NCI-H510A treated with DMSO at 0.1 percent for 48 hours (cell line): Measurements from ENCODE around the gene RIC8B.
"Not testable (repeated sequence)": the region's sequence is repeated elsewhere in the genome, so short reads cannot be mapped to it uniquely, and the experiment has no call there.

Experiments
- DNase-seq: peaks from one replicate; lab custom pipeline; 2025; lab: John Stamatoyannopoulos, UW

Gene RIC8B, protein sequence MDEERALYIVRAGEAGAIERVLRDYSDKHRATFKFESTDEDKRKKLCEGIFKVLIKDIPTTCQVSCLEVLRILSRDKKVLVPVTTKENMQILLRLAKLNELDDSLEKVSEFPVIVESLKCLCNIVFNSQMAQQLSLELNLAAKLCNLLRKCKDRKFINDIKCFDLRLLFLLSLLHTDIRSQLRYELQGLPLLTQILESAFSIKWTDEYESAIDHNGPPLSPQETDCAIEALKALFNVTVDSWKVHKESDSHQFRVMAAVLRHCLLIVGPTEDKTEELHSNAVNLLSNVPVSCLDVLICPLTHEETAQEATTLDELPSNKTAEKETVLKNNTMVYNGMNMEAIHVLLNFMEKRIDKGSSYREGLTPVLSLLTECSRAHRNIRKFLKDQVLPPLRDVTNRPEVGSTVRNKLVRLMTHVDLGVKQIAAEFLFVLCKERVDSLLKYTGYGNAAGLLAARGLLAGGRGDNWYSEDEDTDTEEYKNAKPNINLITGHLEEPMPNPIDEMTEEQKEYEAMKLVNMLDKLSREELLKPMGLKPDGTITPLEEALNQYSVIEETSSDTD

GRCh38 chr12:106774005-106774807, at the start of gene RIC8B:
Gene RIC8B, plus strand, starts transcription at chr12:106774682. Its CDS starts 64 bp downstream, at chr12:106774746.
- DNase-seq = peak; percentile 97

- DNase-seq = no peak
Observed at GRCh38 chr12:106724934-106725333, 49.5 kb upstream of the RIC8B start.

DNA sequence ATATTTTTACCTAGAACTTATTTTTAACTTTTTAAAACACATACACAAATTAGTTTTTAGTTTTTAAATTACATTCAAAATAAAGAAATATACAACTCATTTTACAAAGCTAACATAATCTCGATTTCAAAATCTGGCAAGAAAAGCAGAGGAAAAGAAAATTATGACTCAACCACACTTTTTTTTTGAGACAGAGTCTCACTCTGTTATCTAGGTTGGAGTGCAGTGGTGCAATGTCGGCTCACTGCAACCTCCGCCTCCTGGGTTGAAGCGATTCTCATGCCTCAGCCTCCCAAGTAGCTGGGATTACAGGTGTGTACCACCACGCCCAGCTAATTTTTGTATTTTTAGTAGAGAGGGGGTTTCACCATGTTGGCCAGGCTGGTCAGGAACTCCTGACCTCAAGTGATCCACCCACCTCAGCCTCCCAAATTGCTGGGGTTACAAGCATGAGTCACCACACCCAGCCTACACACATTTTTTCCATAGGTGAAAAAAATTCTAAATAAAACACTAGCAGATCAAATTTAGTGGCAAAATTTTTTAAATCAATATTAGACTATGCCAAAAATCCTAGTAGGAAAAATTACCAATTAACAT, 47.8 kb upstream of the RIC8B start:
- not testable (repeated sequence) for DNase-seq

- no peak for DNase-seq
Observed at GRCh38 chr12:106729611-106730010, 44.9 kb upstream of the RIC8B start.

GRCh38 chr12:106732890-106733289, 41.6 kb upstream of the RIC8B start:
- no peak for DNase-seq

- no peak for DNase-seq
Observed at GRCh38 chr12:106733660-106734059, 40.8 kb upstream of the RIC8B start.

DNA sequence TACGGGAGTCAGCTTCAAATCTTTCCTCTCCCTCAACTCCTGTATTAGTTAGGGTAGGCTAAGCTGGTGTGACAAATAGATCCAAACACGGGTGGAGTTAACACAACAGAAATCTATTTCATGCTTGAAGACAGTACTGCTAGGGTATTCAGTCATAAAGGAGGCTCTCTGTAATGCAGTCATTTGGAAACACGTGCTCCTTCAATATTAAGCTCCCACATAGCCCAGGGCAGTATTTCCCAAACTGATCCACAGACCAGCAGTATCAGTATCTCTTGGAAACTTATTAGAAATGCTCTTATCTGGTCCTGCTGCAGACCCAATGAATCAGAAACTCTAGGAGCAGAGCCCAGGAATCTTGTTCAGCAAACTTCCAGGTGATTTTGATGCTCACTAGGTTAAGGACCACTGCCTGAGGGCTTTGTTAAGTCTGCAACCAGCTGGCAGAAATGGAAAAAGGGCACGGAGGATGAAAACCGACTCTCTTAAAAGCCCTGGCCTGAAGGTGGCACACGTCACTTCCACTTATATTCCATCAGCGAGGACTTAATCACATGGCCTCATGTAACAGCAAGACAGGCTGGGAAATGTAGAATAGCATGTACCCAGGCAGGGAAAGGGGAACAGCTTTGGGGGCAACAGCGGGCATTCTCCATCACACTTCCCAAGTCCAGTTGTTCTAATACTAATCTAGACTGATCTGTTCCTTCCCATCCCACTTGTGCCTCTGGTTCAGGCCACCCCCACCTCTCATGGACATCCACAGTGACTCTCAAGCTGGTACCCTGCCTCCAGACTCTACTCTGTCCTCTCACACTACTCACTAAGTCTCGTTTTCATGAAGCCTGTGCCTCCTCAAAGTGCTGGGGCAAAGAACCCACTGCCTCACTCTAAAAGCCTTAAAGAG, 38.2 kb upstream of the RIC8B start:
- DNase-seq = no peak

- no peak for DNase-seq
Observed at GRCh38 chr12:106739318-106739717, 35.2 kb upstream of the RIC8B start.

DNA sequence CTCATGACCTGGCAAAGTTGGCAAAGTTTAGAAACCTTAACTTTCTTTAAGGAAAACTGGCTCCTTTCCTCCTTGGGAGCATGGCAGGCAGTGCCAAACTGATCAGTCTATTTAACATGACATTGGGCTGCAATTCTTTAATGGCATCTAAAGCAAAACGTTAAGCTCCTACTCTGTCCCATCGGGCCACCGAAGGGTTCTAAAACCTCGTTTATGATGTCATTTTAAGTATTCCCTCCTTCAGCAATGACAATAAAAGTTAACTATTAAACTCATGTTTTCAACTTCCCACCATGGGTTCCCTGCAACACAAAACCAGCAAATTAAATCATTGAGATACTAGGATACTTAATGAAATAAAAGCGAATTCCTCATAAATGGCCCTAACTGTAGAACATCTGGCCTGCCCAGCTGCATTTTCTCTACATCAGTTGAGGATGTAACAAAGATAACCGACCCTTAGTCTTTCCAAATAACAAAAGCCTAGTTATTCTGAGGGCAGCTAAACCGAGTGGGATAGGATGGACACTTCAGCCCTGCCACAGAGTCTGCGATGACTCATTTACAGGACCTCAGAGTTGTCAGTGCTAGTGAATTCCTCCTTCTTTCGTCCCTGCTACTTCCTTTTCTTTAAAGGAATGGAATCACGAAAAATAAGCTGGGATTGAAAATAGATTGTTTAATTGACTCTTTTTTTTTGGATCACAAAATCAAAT, 34.5 kb upstream of the RIC8B start:
- DNase-seq = no peak

GRCh38 chr12:106740818-106741217, 33.7 kb upstream of the RIC8B start:
- no peak for DNase-seq

- no peak for DNase-seq
Observed at GRCh38 chr12:106741247-106741646, 33.2 kb upstream of the RIC8B start.

- DNase-seq = no peak
Observed at GRCh38 chr12:106743270-106743988, 31.1 kb upstream of the RIC8B start.

GRCh38 chr12:106744600-106744999, 29.9 kb upstream of the RIC8B start:
- no peak for DNase-seq

- no peak for DNase-seq
Observed at GRCh38 chr12:106745181-106745745, 29.2 kb upstream of the RIC8B start.

DNA sequence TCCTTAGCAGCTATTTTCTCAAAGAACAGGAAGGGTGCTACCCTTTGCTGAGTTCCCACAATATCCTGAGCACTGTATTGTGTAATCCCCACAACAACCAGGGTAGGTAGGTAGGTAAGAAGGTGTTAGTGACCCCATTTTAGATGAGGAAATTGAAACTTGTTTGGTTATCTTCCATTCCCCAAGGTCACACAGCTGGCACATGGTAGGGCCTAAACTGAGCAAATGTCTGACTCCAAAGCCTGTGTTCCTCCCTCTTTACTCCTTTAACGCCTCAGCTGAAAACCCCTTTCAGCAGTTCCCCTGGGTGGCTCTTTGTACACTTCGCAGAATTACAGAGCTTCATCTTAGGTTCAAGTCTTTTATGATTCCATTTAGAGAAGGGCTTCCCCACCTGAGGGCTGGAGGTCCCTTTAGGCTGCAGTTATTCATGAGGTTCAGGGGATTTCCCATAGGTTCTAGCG, 26.5 kb upstream of the RIC8B start:
- DNase-seq = no peak

- no peak for DNase-seq
Observed at GRCh38 chr12:106750524-106750923, 24.0 kb upstream of the RIC8B start.

- DNase-seq = no peak
Observed at GRCh38 chr12:106753526-106753925, 21.0 kb upstream of the RIC8B start.

DNA sequence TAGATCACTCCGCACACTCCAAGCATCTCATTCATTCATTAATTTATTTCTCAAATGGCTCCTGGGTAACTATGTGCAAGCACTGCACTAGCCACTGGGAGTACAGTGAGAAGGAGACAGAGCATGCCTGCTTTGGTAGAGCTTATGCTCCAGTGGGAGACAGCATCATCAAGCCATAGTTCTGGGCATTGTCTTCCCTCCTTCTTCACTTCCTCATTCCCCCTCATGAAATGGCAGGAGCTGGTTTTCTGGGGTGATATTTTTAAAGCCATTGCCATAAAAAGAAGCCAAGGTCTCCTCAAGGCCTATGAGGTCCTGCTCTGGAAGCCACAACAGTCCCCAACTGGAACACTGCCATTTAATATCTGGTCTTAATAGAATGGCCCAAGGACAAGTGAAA, 20.2 kb upstream of the RIC8B start:
- DNase-seq = no peak

DNA sequence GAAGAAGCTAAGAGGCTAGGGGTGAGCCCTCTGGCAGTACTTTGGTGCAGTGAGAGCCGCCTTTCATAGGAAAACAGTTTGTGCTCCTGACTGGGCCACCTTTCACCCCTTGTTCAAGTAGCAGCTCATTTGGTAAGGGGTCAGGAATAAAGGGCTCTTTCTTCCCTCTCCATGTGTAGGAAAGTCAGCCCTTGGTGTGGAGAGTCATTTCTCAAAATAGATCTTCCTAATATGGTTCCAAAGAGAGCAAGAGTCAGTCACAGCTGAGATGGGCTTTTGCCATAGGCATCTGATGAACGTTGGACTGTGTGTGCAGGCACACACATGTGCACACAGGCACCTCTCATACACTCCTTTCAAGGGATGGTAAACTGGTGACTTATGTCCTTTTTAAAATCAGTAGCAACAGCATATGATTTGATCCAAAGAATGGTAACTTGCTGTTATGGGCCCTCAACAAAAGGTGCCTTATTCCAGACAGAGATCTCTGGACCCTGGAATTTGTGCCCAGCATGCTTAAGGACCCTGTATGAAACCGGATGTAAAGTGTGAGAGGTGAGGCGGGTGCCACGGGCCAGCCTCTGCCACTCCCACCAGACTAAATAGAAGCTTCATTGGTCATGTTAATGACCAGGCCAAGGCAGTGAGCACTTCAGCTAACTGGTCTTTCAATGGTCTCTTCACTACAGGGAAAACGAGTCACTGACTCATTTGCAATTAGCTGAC, 16.7 kb upstream of the RIC8B start:
- no peak for DNase-seq
